Urinary bladder (tissue), 4 donors: ENCODE data around the gene HOXB3. TPM values are rescaled to one million over a fixed set of nuclear protein-coding genes. Genes with fewer than 3 reads are reported as not detected.

Source experiments
- DNase-seq: peaks from one replicate; pipeline ENCODE4 v3.0.0-alpha.2; 2015; ENCODE audit errors: extremely low spot score
- H3K27ac ChIP-seq: one replicate; pipeline ENCODE4 v1.5.1; 2013; ENCODE audit warnings: low read depth, mild to moderate bottlenecking, moderate library complexity
- H3K36me3 ChIP-seq: one replicate; pipeline ENCODE4 v1.6.1; 2013; ENCODE audit warnings: mild to moderate bottlenecking, moderate library complexity; ENCODE audit not compliant: insufficient read depth
- H3K4me1 ChIP-seq: one replicate; pipeline ENCODE4 v1.6.1; 2013; ENCODE audit warnings: mild to moderate bottlenecking, moderate library complexity; ENCODE audit not compliant: insufficient read depth
- H3K4me3 ChIP-seq: one replicate; pipeline ENCODE4 v1.5.1; 2013; ENCODE audit warnings: low read depth, low read length
- WGBS: extraction: QIAGEN DNeasy Blood & Tissue Kit; methylation state at CpG from one replicate; pipeline ENCODE4 v1.1.7; 2013; 5-methylcytosine and 5-hydroxymethylcytosine counted together
- polyA plus RNA-seq: library from polyadenylated mRNA; stranded (reverse); fragments of 200-250 nt; gene quantifications from one replicate; pipeline ENCODE4 v1.2.3, GENCODE V29; 2013
- total RNA-seq: library from RNA; depleted of rRNA; stranded (reverse); fragments of >200 nt; gene quantifications from one replicate; pipeline ENCODE4 v1.2.3, GENCODE V29; 2014
- donor health status: healthy with polysubstance abuse.
- donor health status: healthy.

Gene HOXB3
- total and polyA plus RNA-seq, 2 donors: 6.1 to 10.8 TPM

- no peaks in the 10 kb centered on the region for H3K36me3 ChIP-seq
- H3K27ac ChIP-seq: no peak overlapping the region
- no peak overlapping the region for H3K4me3 ChIP-seq
- DNase-seq: no peak
- no peaks in the 10 kb centered on the region for H3K4me1 ChIP-seq
- WGBS: 25% methylated on average over 8 of the region's 8 CpGs
Observed at GRCh38 chr17:48574505-48575065, 15.5 kb downstream of the HOXB3 start.

DNA sequence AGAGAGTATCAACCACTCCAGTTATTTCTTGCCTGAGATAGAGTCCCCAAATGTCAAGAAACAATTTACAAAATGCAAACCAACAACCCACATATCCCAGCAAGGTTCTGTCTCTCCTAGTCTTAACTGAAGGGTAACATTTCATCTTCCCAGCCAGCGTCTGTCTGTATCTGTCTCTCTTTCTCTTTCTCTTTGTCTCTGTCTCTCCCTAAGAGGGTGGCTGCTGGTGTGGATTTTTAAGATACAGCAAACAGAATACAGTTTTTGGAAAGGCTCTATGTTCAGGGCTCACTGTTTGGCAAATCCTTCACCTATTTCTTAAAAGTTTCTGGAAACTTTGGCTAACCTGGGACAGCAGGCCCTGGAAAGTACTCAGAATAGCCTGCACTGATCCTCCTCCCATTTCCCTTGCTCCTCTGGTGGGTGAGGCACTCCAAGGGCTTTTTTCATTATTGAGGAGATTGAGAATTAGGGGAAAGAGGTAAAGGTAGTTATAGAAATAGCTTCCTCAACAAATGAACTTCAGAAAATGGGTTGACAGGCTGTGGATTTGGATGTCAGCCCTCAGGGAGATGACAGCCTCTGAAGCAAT, 18.1 kb downstream of the HOXB3 start:
- no peak for DNase-seq
- no peaks in the 10 kb centered on the region for H3K4me1 ChIP-seq
- 82% methylated on average over 1 of the region's 1 CpG for WGBS
- H3K27ac ChIP-seq: no peak overlapping the region
- no peaks in the 10 kb centered on the region for H3K36me3 ChIP-seq
- H3K4me3 ChIP-seq: no peak overlapping the region

DNA sequence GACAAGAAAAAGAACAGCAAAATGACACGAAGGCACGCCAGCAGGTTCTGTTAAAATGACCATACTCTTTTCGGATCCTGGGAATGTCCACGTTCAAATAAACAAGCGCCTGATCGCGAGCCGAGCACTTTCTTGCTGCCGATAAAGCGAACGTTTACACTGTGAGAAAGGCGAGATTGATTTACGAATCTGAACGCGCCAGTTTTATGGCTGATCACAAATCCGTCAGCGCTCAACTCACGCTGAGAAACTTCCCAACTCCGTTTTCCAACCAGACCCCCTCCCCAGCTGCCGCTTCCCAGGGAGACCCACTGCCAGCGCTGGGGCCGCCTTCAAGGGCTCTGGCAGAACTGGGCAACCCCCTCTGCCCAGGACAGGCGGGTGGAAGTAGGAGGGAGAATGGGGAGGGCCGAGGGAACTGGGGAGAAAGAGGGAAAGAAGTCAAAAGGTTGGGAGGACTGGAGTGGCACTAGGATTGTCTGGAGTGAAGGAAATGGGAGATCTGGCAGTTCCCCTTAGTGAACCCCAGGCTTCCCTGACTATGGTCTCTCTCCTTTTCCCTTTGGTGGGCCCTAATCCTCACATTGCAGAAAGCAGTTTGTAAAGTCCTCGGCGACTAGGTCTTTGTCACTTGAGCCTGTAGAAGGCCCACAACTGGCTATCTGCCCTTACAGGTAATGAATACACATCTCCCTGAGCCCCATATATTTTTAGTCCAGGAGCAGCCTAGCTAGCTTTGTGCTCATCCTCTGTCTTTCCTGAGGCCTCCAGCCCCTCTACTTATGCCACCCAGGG, 18.8 kb downstream of the HOXB3 start:
- 30% methylated on average over 26 of the region's 26 CpGs for WGBS
- Histone ChIP-seq H3K4me3 (no peak overlapping the region), H3K27ac (no peak overlapping the region), H3K4me1 (no peaks in the 10 kb centered on the region), H3K36me3 (no peaks in the 10 kb centered on the region)
- no peak for DNase-seq

DNA sequence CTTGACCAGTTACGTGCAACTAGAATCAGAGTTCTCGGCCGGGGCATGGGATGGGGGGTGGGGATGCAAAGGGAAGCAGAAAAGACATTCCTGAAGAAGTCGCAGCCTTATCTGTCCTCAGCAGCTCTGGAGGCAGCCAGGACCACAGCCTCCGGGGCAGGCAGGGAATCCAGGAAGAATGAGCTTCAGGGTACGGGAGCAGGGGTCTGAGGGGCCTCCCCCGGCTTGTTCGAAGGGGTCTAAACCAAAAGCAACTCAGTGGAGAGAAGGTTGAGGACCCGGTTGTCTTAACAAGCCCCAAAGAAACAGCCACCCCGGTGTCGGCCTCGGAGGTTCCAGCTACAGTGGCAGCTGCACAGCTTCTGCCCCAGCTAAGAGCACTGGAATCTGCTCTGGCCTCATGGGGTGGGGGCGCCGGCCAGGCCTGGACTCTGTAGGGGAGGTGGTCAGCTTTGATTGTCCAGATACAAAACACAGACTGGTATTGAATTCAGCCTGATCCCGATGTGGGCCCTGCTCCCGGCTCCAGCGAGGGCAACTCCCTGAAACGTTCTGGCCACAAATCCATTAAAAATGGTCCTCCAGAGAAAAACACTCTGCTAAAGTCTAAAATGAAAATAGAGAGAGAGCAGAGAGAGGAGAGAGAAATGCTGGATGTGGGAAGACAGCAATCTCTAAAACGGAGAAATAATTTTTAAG, 19.6 kb downstream of the HOXB3 start:
- WGBS: 22% methylated on average over 19 of the region's 19 CpGs
- Histone ChIP-seq H3K27ac (no peak overlapping the region), H3K4me3 (no peak overlapping the region), H3K4me1 (no peaks in the 10 kb centered on the region), H3K36me3 (no peaks in the 10 kb centered on the region)
- no peak for DNase-seq

- H3K27ac ChIP-seq: no peak overlapping the region
- 30% methylated on average over 6 of the region's 6 CpGs for WGBS
- no peak for DNase-seq
- H3K36me3 ChIP-seq: no peaks in the 10 kb centered on the region
- H3K4me1 ChIP-seq: no peaks in the 10 kb centered on the region
- no peak overlapping the region for H3K4me3 ChIP-seq
Observed at GRCh38 chr17:48569674-48570324, 20.2 kb downstream of the HOXB3 start.

GRCh38 chr17:48569240-48569582, 20.8 kb downstream of the HOXB3 start:
- Histone ChIP-seq H3K4me3 (no peak overlapping the region), H3K4me1 (peaks cover 2% of the 10 kb centered on the region), H3K27ac (no peak overlapping the region), H3K36me3 (no peaks in the 10 kb centered on the region)
- DNase-seq: no peak
- 27% methylated on average over 3 of the region's 3 CpGs for WGBS

- Histone ChIP-seq H3K27ac (no peak overlapping the region), H3K4me1 (peaks cover 2% of the 10 kb centered on the region), H3K36me3 (no peaks in the 10 kb centered on the region), H3K4me3 (no peak overlapping the region)
- WGBS: 20% methylated on average over 33 of the region's 33 CpGs
- DNase-seq: no peak
Observed at GRCh38 chr17:48568499-48569239, 21.4 kb downstream of the HOXB3 start.

GRCh38 chr17:48567646-48568354, 22.2 kb downstream of the HOXB3 start:
- H3K27ac ChIP-seq: no peak overlapping the region
- peaks cover 2% of the 10 kb centered on the region for H3K4me1 ChIP-seq
- 49% methylated on average over 2 of the region's 2 CpGs for WGBS

GRCh38 chr17:48567209-48567608, 22.8 kb downstream of the HOXB3 start:
- peaks cover 2% of the 10 kb centered on the region for H3K4me1 ChIP-seq
- no peak for DNase-seq
- no peak overlapping the region for H3K4me3 ChIP-seq
- 52% methylated on average over 6 of the region's 6 CpGs for WGBS
- H3K36me3 ChIP-seq: no peaks in the 10 kb centered on the region
- no peak overlapping the region for H3K27ac ChIP-seq

More at GRCh38 chr17:48567646-48568354, 22.2 kb downstream of the HOXB3 start:
- H3K4me3 ChIP-seq: no peak overlapping the region
- DNase-seq: no peak
- no peaks in the 10 kb centered on the region for H3K36me3 ChIP-seq

DNA sequence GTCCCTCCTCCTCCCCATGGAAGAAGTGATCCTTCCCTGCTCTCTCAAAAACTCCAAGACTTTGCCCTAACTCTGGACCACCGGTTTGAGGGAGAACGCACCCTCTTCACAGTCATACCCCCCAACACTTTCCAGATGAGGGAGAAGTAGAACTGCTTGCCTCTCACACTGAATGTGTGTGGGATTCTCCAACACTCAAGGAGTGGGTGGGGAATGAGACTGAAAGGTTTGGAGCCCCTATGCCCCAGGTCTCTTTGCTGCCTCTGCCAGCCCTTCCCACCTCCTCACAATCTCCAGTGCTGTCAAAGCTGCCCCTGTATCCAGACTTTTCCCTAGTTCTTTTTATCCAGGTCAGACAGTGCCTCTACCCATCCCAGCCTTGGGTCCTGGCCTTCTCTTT, 23.3 kb downstream of the HOXB3 start:
- no peak overlapping the region for H3K4me3 ChIP-seq
- no peak overlapping the region for H3K27ac ChIP-seq
- H3K36me3 ChIP-seq: no peaks in the 10 kb centered on the region
- DNase-seq: no peak
- 46% methylated on average over 2 of the region's 2 CpGs for WGBS
- peaks cover 2% of the 10 kb centered on the region for H3K4me1 ChIP-seq

- Histone ChIP-seq H3K27ac (no peak overlapping the region), H3K4me1 (peaks cover 4% of the 10 kb centered on the region)
- WGBS: 55% methylated on average over 4 of the region's 4 CpGs
Observed at GRCh38 chr17:48565925-48566710, 23.9 kb downstream of the HOXB3 start.

DNA sequence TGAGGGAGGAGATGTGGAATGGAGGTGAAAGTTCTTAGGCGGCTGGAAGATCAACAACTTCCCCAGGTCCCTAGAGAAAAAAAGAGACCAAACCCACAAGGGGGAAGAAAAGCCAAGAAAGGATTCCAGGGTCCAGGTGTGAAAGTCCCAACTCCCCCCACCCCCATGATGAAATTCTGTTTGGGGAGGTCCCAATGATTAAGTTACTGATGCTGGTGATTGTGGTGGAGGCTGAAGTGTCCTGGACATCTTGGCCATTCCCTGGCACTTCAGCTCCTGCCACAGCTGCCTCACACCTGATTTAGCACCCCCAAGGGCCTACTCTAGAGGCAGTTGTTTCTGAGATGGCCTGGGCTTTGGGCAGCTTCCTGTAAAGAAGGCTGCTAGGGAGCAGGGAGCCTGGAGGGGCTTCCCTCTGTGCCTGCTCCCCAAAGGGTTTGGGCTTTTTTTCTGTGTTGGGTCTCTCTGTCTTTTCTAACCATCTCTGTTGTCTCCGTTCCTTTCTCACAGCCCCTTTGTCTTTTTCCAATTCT, 25.0 kb downstream of the HOXB3 start:
- no peaks in the 10 kb centered on the region for H3K36me3 ChIP-seq
- WGBS: 68% methylated on average over 2 of the region's 2 CpGs
- H3K4me3 ChIP-seq: no peak overlapping the region
- no peak overlapping the region for H3K27ac ChIP-seq
- H3K4me1 ChIP-seq: peaks cover 4% of the 10 kb centered on the region
- no peak for DNase-seq

More at GRCh38 chr17:48565925-48566710, 23.9 kb downstream of the HOXB3 start:
- no peak for DNase-seq
- Histone ChIP-seq H3K4me3 (no peak overlapping the region), H3K36me3 (no peaks in the 10 kb centered on the region)
